HG02840 (cell line): ENCODE results near the gene ROR2.

Experiments used
- ATAC-seq: cut with Tn5 transposase; IDR thresholded peaks from one replicate; pipeline ENCODE4 v1.9.1; 2021; ENCODE audit warnings: mild to moderate bottlenecking, moderate library complexity, moderate number of reproducible peaks; ENCODE audit not compliant: unreplicated experiment, low FRiP score

Gene ROR2

GRCh38 chr9:91824151-91824550 is 125.9 kb downstream of the ROR2 start:
- ATAC-seq, result no peak

GRCh38 chr9:91820949-91821880 is 128.8 kb downstream of the ROR2 start:
- ATAC-seq, result no peak

GRCh38 chr9:91820126-91820750 is 129.8 kb downstream of the ROR2 start:
- no peak for ATAC-seq

- no peak for ATAC-seq
Measured at GRCh38 chr9:91818647-91819403, 131.2 kb downstream of the ROR2 start.

- ATAC-seq, result no peak
Measured at GRCh38 chr9:91818225-91818585, 131.8 kb downstream of the ROR2 start.

- ATAC-seq, result no peak
Measured at GRCh38 chr9:91817493-91818224, 132.4 kb downstream of the ROR2 start.

DNA sequence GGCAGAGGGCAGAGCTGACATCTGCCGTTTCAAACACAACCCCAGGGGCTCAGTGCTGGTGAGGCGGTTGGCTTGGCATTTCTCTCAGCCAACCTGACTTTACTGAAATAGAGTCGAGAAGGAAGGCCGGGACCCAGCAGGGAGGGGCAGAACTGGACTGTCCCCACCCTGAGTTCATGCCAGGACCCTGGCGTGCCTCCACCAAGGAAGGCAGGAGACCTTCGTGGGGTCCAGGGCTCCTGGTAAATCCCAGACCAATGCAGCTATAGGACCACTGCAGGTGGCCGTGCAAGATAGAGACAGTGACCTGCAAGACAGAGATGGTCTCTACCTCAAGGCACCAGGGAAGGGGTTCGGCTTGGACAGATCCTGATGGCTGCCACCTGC is 132.9 kb downstream of the ROR2 start:
- no peak for ATAC-seq

DNA sequence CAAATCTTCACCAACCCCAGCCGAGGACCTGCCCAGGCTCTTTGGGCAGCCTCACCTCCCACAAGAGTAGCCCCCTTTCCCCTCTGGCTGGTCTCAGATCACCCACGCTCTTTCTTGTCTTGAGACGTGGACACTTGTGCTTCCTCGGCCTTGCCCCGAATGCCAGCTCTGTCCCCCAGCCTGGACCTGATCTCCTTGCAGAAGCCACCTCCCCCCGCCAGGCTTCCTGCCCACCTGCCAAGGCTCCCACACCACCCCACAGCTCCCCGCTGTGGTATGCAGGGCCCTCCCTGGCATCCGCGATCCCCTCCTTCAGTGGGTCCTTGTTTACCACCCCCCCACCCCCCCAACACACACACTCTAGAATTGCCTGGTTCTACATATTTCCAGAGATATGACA is 133.7 kb downstream of the ROR2 start:
- ATAC-seq, result no peak

GRCh38 chr9:91815896-91816295 is 134.1 kb downstream of the ROR2 start:
- no peak for ATAC-seq

- no peak for ATAC-seq
Measured at GRCh38 chr9:91814753-91815152, 135.3 kb downstream of the ROR2 start.

DNA sequence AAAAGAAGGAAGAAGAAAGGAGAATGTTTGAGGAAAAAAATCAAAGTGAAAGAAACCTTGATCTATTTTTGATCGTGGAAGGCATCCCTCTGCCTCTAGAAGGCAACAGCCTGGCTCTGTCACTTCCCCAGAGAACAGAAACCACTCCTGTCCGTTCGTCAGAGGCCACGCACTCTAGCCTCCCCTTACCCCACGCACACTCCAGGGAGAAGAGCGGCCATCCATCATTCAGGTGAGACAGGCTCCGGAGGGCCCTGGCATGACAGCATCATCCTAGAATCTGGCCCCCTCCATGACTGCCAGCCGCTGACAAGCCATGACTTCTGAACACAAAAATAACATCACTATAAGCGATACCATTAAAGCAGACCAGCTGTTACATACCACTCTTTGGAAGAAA is 135.8 kb downstream of the ROR2 start:
- no peak for ATAC-seq

GRCh38 chr9:91813176-91813795 is 136.7 kb downstream of the ROR2 start:
- no peak for ATAC-seq

DNA sequence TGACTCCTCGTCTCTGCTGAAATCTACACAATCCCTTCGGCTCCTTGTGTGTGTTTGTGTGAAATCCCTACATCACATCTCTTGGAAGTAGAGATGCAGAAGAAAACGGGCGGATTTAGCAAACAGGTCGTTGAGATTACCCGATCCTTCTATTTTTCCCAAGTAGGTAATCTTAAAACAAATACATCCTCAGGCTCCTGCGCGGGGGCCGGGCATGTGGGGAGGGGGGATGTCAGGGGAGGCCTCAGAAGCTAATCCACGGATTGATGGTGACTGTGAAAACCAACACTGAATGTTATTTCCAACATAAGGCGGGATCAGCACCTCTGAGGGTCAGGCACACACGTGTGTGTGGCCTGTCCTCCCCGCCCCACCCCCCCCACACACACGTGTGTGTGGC is 137.8 kb downstream of the ROR2 start:
- ATAC-seq, result no peak

GRCh38 chr9:91811024-91811909 is 138.8 kb downstream of the ROR2 start:
- ATAC-seq, result no peak

DNA sequence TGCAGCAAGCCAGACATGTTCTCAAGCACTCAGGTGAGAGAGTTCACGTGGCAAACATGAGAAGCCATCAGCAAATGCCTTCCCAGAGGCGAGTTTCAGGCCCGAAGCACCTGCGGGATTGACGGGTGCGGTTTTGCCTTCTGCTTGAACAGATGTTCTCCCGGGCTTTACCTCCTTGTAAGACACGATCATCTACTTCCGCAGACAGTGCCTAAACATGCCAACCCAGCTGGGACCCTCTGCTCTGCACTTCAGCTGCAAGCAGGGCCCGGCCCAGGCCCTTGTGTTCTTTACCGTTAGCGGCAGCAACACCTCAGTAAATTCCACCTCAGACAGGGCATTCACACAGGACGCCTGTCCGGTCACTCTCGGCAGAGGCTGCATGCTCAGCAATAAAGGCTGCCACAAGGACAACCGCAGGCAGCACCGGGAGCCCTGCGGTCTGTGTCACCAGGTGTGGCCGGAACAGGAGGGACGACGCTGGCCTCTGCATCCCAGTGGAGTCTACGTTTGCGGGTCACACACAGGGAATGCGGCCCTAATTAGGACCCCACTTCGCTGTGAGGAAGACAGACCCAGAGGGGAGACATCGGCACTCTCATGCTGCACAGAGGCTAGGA is 139.6 kb downstream of the ROR2 start:
- ATAC-seq, result no peak

- ATAC-seq, result no peak
Measured at GRCh38 chr9:91809581-91810285, 140.3 kb downstream of the ROR2 start.

GRCh38 chr9:91807643-91808246 is 142.3 kb downstream of the ROR2 start:
- no peak for ATAC-seq

DNA sequence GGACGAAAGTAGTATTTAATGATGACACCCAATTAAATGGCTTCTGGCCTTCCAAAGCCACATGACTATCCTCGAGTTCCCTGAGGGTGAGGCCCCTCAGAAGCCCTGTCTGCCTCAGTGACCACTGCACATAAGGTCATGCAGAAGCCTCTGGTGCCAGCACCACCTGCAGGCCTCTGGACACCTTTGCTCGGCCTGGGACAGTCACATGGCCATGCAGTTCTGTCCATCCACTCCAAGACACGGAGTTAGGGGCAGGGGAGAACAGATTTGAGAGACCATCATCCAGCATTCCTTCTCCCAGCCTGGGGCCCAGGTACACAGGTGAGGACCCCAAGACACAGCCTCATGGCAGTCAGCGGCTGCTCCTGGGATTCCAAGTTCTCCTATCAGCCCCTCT is 145.0 kb downstream of the ROR2 start:
- ATAC-seq, result no peak
